ENCODE measurements around the gene STMN3. TPM values are rescaled to one million over a fixed set of nuclear protein-coding genes. Genes with fewer than 3 reads are reported as not detected.

The STMN3 gene
- total RNA-seq, 1 experiment from 2014 or later = 15.8 TPM

GRCh38 chr20:63690898-63691710 lies 37.9 kb upstream of the STMN3 start:
- Histone ChIP-seq H3K9ac (ENCODE audit: low read length) (no peak overlapping the region), H3K27me3 (ENCODE audit: low read length) (no peaks in the 10 kb centered on the region), H3K4me3 (ENCODE audit: low read length) (no peak overlapping the region), H3F3A (ENCODE audit: low read length, unreplicated experiment) (no peaks in the 10 kb centered on the region), H3K9me2 (replicated peaks; ENCODE audit: low read length) (no peaks in the 10 kb centered on the region), H3K9me3 (ENCODE audit: low read length) (no peaks in the 10 kb centered on the region), H4K20me1 (ENCODE audit: low read length) (no peaks in the 10 kb centered on the region), H3K27ac (ENCODE audit: low read length) (no peak overlapping the region), H3K4me2 (ENCODE audit: low read length) (no peak overlapping the region), H3K79me2 (ENCODE audit: low read length) (no peaks in the 10 kb centered on the region), H2AFZ (ENCODE audit: low read length) (no peak overlapping the region), H3K36me3 (ENCODE audit: low read depth, low read length) (no peaks in the 10 kb centered on the region; the same call in 1 of the 2 replicates), H3K4me1 (ENCODE audit: insufficient read depth, low read length) (peaks cover 11% of the 10 kb centered on the region)
- DNase-seq = no peak
- no TSS peak for BruUV-seq (replicated peaks)
- TF ChIP-seq CTCF (conservative IDR thresholded peaks at IDR 0.05; ENCODE audit: low read depth, low read length) (no peak), EZH2phosphoT487 (IDR thresholded peaks at IDR 0.05; ENCODE audit: borderline replicate concordance, low read length) (no peak), EZH2 (IDR thresholded peaks at IDR 0.05; ENCODE audit: low read length, unreplicated experiment) (no peak)
- POLR2A ChIA-PET (ENCODE audit: unreplicated experiment) = no interaction called here
- ATAC-seq = no peak
- CTCF ChIA-PET = no interaction called here
- intact Hi-C loops (cut with micrococcal nuclease) = no loop called here

GRCh38 chr20:63690003-63690897 lies 37.0 kb upstream of the STMN3 start:
- ChIA-PET POLR2A (ENCODE audit: unreplicated experiment) (no interaction called here), CTCF (no interaction called here)
- H3K9me3 ChIP-seq (ENCODE audit: low read length) = no peaks in the 10 kb centered on the region
- H3K27ac ChIP-seq (ENCODE audit: low read length) = no peak overlapping the region
- no peaks in the 10 kb centered on the region for H3K27me3 ChIP-seq (ENCODE audit: low read length)
- H3K36me3 ChIP-seq (ENCODE audit: low read depth, low read length) = no peaks in the 10 kb centered on the region; the same call in 1 of the 2 replicates
- H3K4me1 ChIP-seq (ENCODE audit: insufficient read depth, low read length) = peaks cover 11% of the 10 kb centered on the region
- H2AFZ ChIP-seq (ENCODE audit: low read length) = no peak overlapping the region
- no peaks in the 10 kb centered on the region for H3F3A ChIP-seq (ENCODE audit: low read length, unreplicated experiment)
- no TSS peak for BruUV-seq (replicated peaks)
- DNase-seq = no peak
- no peak overlapping the region for H3K4me2 ChIP-seq (ENCODE audit: low read length)
- H3K4me3 ChIP-seq (ENCODE audit: low read length) = no peak overlapping the region
- H3K79me2 ChIP-seq (ENCODE audit: low read length) = no peaks in the 10 kb centered on the region
- H3K9ac ChIP-seq (ENCODE audit: low read length) = no peak overlapping the region
- intact Hi-C loops (cut with micrococcal nuclease) = no loop called here
- H4K20me1 ChIP-seq (ENCODE audit: low read length) = no peaks in the 10 kb centered on the region
- no peak for ATAC-seq
- no peaks in the 10 kb centered on the region for H3K9me2 ChIP-seq (replicated peaks; ENCODE audit: low read length)
- no peak for TF ChIP-seq EZH2 (IDR thresholded peaks at IDR 0.05; ENCODE audit: low read length, unreplicated experiment)
- TF ChIP-seq CTCF (conservative IDR thresholded peaks at IDR 0.05; ENCODE audit: low read depth, low read length) = no peak
- no peak for TF ChIP-seq EZH2phosphoT487 (IDR thresholded peaks at IDR 0.05; ENCODE audit: borderline replicate concordance, low read length)

Data from PC-3 (cell line).